Astrocyte (in vitro differentiated cells and primary cell): Measurements from ENCODE around the gene MZB1. TPM values are rescaled to one million over a fixed set of nuclear protein-coding genes. Genes with fewer than 3 reads are reported as not detected.

Experiments used
- DNase-seq: peaks from one replicate; pipeline ENCODE4 v3.0.0-alpha.2; 2010; ENCODE audit warnings: low read depth
- FAIRE-seq: peaks from 2 replicates; lab custom pipeline; 2011; peaks lifted over from hg19 to GRCh38; lab: Jason Lieb, UNC
- H2AFZ ChIP-seq: 2 replicates; pipeline ENCODE4 v1.6.0; 2012; ENCODE audit warnings: low read depth, low read length, inconsistent platforms
- H3K27ac ChIP-seq: 2 replicates; pipeline ENCODE4 v1.5.1; 2011; ENCODE audit warnings: low read depth, low read length, inconsistent platforms
- H3K27me3 ChIP-seq: 2 replicates; pipeline ENCODE4 v1.6.0; 2011; ENCODE audit warnings: low read length, inconsistent platforms; ENCODE audit not compliant: insufficient read depth
- H3K36me3 ChIP-seq: 2 replicates; pipeline ENCODE4 v1.5.1; 2011; ENCODE audit warnings: low read length, inconsistent platforms; ENCODE audit not compliant: insufficient read depth
- H3K4me1 ChIP-seq: 2 replicates; pipeline ENCODE4 v1.5.1; 2011; ENCODE audit warnings: low read length, inconsistent platforms; ENCODE audit not compliant: insufficient read depth
- H3K4me2 ChIP-seq: 2 replicates; pipeline ENCODE4 v1.6.0; 2012; ENCODE audit warnings: low read length, inconsistent platforms
- H3K4me3 ChIP-seq: 2 replicates; pipeline ENCODE4 v1.5.1; 2011; ENCODE audit warnings: low read depth, mild to moderate bottlenecking, low read length, inconsistent platforms; ENCODE audit not compliant: insufficient read depth
- H3K79me2 ChIP-seq: 2 replicates; pipeline ENCODE4 v1.6.0; 2012; ENCODE audit warnings: mild to moderate bottlenecking, low read length, inconsistent platforms; ENCODE audit not compliant: insufficient read depth
- H3K9ac ChIP-seq: 2 replicates; pipeline ENCODE4 v1.6.0; 2012; ENCODE audit warnings: mild to moderate bottlenecking, low read length, inconsistent platforms
- H3K9me3 ChIP-seq: 2 replicates; pipeline ENCODE4 v1.5.1; 2012; ENCODE audit warnings: low read depth, mild to moderate bottlenecking, low read length, inconsistent platforms; ENCODE audit not compliant: insufficient read depth
- H4K20me1 ChIP-seq: 2 replicates; pipeline ENCODE4 v1.6.0; 2012; ENCODE audit warnings: low read length, inconsistent platforms; ENCODE audit not compliant: insufficient read depth
- H3K27ac Mint-ChIP-seq: one replicate; pipeline ENCODE4 v1.8.0; 2021; ENCODE audit warnings: mild to moderate bottlenecking, mixed read lengths; ENCODE audit not compliant: unreplicated experiment
- H3K27me3 Mint-ChIP-seq: one replicate; pipeline ENCODE4 v1.8.0; 2021; ENCODE audit warnings: low read depth, mixed read lengths; ENCODE audit not compliant: unreplicated experiment
- H3K36me3 Mint-ChIP-seq: one replicate; pipeline ENCODE4 v1.8.0; 2021; ENCODE audit warnings: low read depth, mixed read lengths; ENCODE audit not compliant: unreplicated experiment
- H3K4me1 Mint-ChIP-seq: one replicate; pipeline ENCODE4 v1.8.0; 2021; ENCODE audit warnings: low read depth, mixed read lengths; ENCODE audit not compliant: unreplicated experiment
- H3K4me3 Mint-ChIP-seq: one replicate; pipeline ENCODE4 v1.8.0; 2021; ENCODE audit warnings: mild to moderate bottlenecking, moderate library complexity, mixed read lengths; ENCODE audit not compliant: unreplicated experiment
- H3K9me3 Mint-ChIP-seq: one replicate; pipeline ENCODE4 v1.8.0; 2021; ENCODE audit warnings: mild to moderate bottlenecking, mixed read lengths; ENCODE audit not compliant: unreplicated experiment
- CTCF ChIP-seq: IDR thresholded peaks from 2 replicates; pipeline ENCODE4 v1.5.1; 2011; ENCODE audit warnings: low read depth, mild to moderate bottlenecking, inconsistent platforms, low read length, moderate library complexity; ENCODE audit not compliant: insufficient read depth
- EZH2 ChIP-seq: IDR thresholded peaks from 2 replicates; pipeline ENCODE4 v1.6.1; 2012; ENCODE audit warnings: mild to moderate bottlenecking, low read length, inconsistent platforms; ENCODE audit not compliant: insufficient read depth
- total RNA-seq: library from RNA; stranded (reverse); gene quantifications from 2 replicates; pipeline ENCODE4 v1.2.1, GENCODE V29; 2021

The MZB1 gene
- total RNA-seq, 1 donor from 2014 or later = not detected

GRCh38 chr5:139418793-139419192, 29.1 kb upstream of the MZB1 start:
- no peaks in the 10 kb centered on the region for H3K9me3 Mint-ChIP-seq

GRCh38 chr5:139417214-139417613, 27.5 kb upstream of the MZB1 start:
- no peak overlapping the region for H2AFZ ChIP-seq
- no peak overlapping the region for H3K9ac ChIP-seq
- no peaks in the 10 kb centered on the region for H3K4me1 Mint-ChIP-seq
- peaks cover 14% of the 10 kb centered on the region for H3K4me1 ChIP-seq
- H3K4me2 ChIP-seq = no peak overlapping the region
- no peak overlapping the region for H3K4me3 Mint-ChIP-seq
- H3K9me3 ChIP-seq = no peaks in the 10 kb centered on the region
- no peak for TF ChIP-seq EZH2
- no peak for TF ChIP-seq CTCF
- no peaks in the 10 kb centered on the region for H4K20me1 ChIP-seq
- DNase-seq (peak; percentile 39), FAIRE-seq (no peak)
- no peak overlapping the region for H3K27ac Mint-ChIP-seq
- H3K79me2 ChIP-seq = no peaks in the 10 kb centered on the region
- no peaks in the 10 kb centered on the region for H3K27me3 Mint-ChIP-seq
- no peak overlapping the region for H3K4me3 ChIP-seq
- H3K36me3 ChIP-seq = peaks cover 11% of the 10 kb centered on the region
- peaks cover 26% of the 10 kb centered on the region for H3K36me3 Mint-ChIP-seq
- no peaks in the 10 kb centered on the region for H3K9me3 Mint-ChIP-seq
- H3K27me3 ChIP-seq = no peaks in the 10 kb centered on the region
- no peak overlapping the region for H3K27ac ChIP-seq

More at GRCh38 chr5:139418793-139419192, 29.1 kb upstream of the MZB1 start:
- H3K4me1 Mint-ChIP-seq = no peaks in the 10 kb centered on the region
- H3K27me3 ChIP-seq = no peaks in the 10 kb centered on the region
- H3K4me2 ChIP-seq = no peak overlapping the region
- peaks cover 24% of the 10 kb centered on the region for H3K36me3 Mint-ChIP-seq
- H3K9me3 ChIP-seq = no peaks in the 10 kb centered on the region
- H3K27me3 Mint-ChIP-seq = no peaks in the 10 kb centered on the region
- no peak overlapping the region for H3K4me3 ChIP-seq
- H3K79me2 ChIP-seq = no peaks in the 10 kb centered on the region
- no peak overlapping the region for H3K4me3 Mint-ChIP-seq
- FAIRE-seq = no peak
- H3K36me3 ChIP-seq = peaks cover 11% of the 10 kb centered on the region
- H3K27ac ChIP-seq = no peak overlapping the region
- H4K20me1 ChIP-seq = no peaks in the 10 kb centered on the region
- H2AFZ ChIP-seq = no peak overlapping the region
- no peak for TF ChIP-seq EZH2
- no peak for TF ChIP-seq CTCF
- H3K9ac ChIP-seq = no peak overlapping the region
- no peak for DNase-seq
- H3K27ac Mint-ChIP-seq = no peak overlapping the region
- peaks cover 14% of the 10 kb centered on the region for H3K4me1 ChIP-seq

DNA sequence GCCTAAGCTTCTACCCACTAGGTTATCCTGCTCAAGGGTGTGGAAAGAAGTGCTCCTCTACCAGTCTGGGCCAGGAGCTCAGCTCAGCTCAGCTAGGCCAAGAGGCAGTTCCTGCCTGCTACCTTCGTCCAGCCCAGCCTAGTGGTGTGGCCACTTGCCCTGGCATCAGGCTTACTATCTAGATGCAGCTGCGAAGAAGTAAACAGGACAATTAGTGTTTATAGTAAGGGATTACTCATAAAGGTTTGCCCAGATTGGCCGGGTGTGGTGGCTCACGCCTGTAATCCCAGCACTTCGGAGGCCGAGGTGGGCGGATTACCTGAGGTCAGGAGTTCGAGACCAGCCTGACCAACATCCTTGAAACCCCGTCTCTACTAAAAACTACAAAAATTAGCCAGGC, 26.9 kb upstream of the MZB1 start:
- H3K27me3 ChIP-seq = no peaks in the 10 kb centered on the region
- no peak overlapping the region for H3K4me3 ChIP-seq
- no peaks in the 10 kb centered on the region for H3K27me3 Mint-ChIP-seq
- no peak for TF ChIP-seq EZH2
- no peak for TF ChIP-seq CTCF
- H3K9me3 ChIP-seq = no peaks in the 10 kb centered on the region
- no peak for FAIRE-seq
- H3K4me3 Mint-ChIP-seq = no peak overlapping the region
- H3K4me1 Mint-ChIP-seq = no peaks in the 10 kb centered on the region
- H3K79me2 ChIP-seq = no peaks in the 10 kb centered on the region
- no peak overlapping the region for H3K27ac Mint-ChIP-seq
- H4K20me1 ChIP-seq = no peaks in the 10 kb centered on the region
- H3K4me1 ChIP-seq = peaks cover 14% of the 10 kb centered on the region
- no peak for DNase-seq
- H3K36me3 Mint-ChIP-seq = peaks cover 29% of the 10 kb centered on the region
- H3K4me2 ChIP-seq = no peak overlapping the region
- no peak overlapping the region for H3K27ac ChIP-seq
- peaks cover 10% of the 10 kb centered on the region for H3K36me3 ChIP-seq
- H3K9me3 Mint-ChIP-seq = no peaks in the 10 kb centered on the region
- no peak overlapping the region for H2AFZ ChIP-seq
- no peak overlapping the region for H3K9ac ChIP-seq
